SKM-1 (cell line): ENCODE results near the gene SPECC1.
"Not testable (repeated sequence)": the region's sequence is repeated elsewhere in the genome, so short reads cannot be mapped to it uniquely, and the experiment has no call there.

ENCODE experiments used
- DNase-seq: peaks from one replicate; lab custom pipeline; 2025; ENCODE audit not compliant: unreplicated experiment; lab: John Stamatoyannopoulos, UW

SPECC1 gene

GRCh38 chr17:20009302-20010098, at the start of gene SPECC1:
Gene SPECC1, plus strand, starts transcription at chr17:20009359. Its CDS starts 87,293 bp downstream, at chr17:20096652.
- peak; percentile 46 for DNase-seq

GRCh38 chr17:19962954-19963353, 46.2 kb upstream of the SPECC1 start:
- DNase-seq, result not testable (repeated sequence)

- no peak for DNase-seq
Measured at GRCh38 chr17:19973156-19973555, 36.0 kb upstream of the SPECC1 start.

DNA sequence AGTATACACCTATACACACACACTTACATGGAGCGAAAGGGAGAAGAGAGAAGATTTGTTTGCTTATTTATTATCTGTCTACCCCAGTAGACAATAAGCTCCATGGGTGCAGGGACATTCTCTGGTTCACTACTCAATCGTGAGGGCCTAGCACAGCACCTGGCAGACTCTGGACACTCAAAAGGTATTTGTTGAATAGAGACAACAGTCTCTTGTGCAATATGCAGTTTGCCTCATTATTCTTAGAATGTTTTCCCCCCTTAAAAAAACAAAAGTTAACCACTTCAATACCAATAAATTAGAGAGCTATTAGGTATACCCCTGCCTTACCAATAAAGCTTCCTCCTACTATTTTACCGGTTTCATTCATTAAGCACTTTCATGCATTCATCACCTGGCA, 33.6 kb upstream of the SPECC1 start:
- DNase-seq, result no peak

GRCh38 chr17:19977293-19978208, 31.6 kb upstream of the SPECC1 start, which contains the start of gene AKAP10:
Gene AKAP10, minus strand, starts transcription at chr17:19977828. Its CDS starts 149 bp downstream, at chr17:19977679.
- DNase-seq, result peak; percentile 59

GRCh38 chr17:19978209-19978802, 30.9 kb upstream of the SPECC1 start:
- peak; percentile 76 for DNase-seq

DNA sequence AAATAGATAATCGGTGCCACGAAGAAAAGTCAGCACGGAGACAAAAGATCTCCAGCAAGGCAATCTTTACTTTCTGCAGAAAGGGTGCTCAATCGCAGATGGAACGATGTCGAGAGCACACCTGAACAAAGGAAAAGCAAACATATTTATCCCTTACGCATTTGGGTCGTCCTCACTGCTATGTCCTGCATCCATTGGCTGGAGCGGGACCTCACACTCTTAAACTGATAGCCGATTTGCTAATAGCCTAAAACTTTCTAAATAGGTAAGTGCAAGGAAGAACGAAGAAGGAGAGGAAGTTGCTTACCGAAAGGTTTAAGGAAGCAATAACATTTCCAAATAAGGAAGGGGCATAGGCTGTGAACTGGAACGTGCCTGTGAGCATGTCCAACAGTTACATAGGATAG, 30.4 kb upstream of the SPECC1 start:
- DNase-seq, result peak; percentile 74

- peak; percentile 71 for DNase-seq
Measured at GRCh38 chr17:19979917-19980770, 29.0 kb upstream of the SPECC1 start.

DNA sequence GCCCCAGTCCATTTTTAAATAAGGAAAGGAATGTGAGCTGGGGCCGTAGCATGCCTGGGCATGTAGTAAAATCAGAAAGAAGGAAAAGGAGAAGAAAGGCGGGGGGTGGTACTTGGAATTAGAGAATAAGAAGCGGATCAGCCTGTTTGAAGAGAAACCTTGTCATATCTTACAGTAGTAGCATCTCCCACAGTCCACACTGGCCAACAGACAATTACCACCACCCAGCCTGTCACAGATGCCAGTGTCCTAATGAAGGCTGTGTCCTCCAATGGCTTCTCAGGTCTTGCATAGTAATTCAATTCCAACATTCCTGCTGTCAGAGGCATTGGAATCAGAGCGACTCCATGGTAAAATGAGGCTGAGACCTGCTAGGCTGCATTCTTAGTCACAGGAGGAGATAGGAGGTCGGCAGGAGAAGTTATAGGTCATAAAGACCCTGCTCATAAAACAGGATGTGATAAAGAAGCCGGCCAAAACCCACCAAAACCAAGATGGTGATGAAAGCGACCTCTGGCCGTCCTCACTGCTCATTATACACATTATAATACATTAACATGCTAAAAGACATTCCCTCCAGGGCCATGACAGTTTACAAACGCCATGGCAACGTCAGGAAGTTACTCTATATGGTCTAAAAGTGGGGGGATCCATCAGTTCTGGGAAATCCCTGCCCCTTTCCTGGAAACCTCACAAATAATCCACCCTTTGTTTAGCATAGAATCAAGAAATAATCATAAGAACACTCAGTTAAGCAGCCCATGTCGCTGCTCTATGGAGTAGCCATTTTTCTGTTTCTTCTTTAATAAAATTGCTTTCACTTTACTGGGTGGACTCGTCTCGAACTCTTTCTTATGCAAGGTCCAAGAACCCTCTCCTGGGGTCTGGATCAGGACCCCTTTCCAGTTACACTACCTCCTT, 22.0 kb upstream of the SPECC1 start:
- DNase-seq, result no peak

- no peak for DNase-seq
Measured at GRCh38 chr17:19987897-19988296, 21.3 kb upstream of the SPECC1 start.

GRCh38 chr17:19991252-19991885, 17.8 kb upstream of the SPECC1 start:
- no peak for DNase-seq

- peak; percentile 94 for DNase-seq
Measured at GRCh38 chr17:19992803-19993713, 16.1 kb upstream of the SPECC1 start.

GRCh38 chr17:19996086-19996485, 13.1 kb upstream of the SPECC1 start:
- DNase-seq, result no peak

GRCh38 chr17:19996502-19996901, 12.7 kb upstream of the SPECC1 start:
- no peak for DNase-seq

GRCh38 chr17:20008242-20009051, 712 bp upstream of the SPECC1 start:
- DNase-seq, result no peak

DNA sequence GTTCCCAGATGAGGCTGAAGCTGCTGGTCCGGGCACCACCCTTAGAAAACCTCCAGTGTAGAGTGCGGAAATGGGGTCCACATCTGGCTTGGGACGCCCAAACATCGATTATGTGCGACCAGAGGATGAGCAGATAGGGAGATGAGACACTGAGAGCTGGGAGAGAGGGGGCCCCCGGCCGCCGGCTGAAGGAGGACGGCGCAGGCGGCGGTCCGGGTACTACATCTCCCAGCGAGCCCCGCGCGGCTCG, 182 bp upstream of the SPECC1 start:
- no peak for DNase-seq

DNA sequence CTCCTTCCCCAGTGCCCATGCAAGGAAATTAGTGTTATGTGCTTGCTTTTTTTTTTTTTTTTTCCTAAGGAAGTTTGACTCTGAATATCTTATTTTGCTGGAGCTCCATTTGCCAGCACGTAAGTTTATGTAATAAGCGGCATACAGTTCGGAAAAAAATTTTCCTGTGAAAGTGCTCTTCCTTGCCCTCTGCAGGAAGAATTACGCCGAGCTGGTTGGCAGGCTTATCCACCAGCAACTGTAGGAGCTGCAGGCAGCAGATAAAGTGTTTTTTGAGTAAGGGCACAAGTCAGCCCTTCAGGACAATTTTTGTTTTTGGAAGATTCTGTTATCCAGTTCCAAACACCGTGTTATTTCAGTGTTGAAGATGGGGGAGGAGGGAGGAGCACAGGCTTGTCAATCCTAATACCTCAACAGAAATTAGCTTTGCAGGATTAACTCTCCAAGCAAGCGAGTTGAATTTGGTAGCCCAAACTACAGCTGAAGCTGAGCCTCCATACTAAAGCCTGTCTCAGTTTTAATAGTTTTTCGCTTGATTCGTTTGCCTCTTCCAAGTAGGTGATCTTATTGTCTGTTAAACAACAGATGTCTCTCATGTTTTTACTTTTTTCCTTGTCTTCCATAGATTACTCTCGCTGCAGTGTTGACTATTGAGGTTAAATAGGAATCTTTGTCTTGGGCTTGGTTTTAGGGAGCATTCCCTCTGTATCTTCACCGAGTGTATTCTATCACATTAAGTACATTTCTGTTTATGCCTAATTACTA, 1.1 kb downstream of the SPECC1 start:
- DNase-seq, result no peak
